ENCODE results near the gene CNOT11.

GRCh38 chr2:101277111-101277510 is 24.4 kb downstream of the CNOT11 start:
- TF ChIP-seq, protein P1, sequence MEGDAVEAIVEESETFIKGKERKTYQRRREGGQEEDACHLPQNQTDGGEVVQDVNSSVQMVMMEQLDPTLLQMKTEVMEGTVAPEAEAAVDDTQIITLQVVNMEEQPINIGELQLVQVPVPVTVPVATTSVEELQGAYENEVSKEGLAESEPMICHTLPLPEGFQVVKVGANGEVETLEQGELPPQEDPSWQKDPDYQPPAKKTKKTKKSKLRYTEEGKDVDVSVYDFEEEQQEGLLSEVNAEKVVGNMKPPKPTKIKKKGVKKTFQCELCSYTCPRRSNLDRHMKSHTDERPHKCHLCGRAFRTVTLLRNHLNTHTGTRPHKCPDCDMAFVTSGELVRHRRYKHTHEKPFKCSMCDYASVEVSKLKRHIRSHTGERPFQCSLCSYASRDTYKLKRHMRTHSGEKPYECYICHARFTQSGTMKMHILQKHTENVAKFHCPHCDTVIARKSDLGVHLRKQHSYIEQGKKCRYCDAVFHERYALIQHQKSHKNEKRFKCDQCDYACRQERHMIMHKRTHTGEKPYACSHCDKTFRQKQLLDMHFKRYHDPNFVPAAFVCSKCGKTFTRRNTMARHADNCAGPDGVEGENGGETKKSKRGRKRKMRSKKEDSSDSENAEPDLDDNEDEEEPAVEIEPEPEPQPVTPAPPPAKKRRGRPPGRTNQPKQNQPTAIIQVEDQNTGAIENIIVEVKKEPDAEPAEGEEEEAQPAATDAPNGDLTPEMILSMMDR (IDR thresholded peaks at IDR 0.05): no peak
- no peak for TF ChIP-seq EZH2 (IDR thresholded peaks at IDR 0.05; ENCODE audit: borderline replicate concordance, insufficient read depth, low read depth, low read length, poor library complexity, severe bottlenecking)
